Transverse colon (tissue), 3 donors: ENCODE data around the gene INCA1.

ENCODE experiments used
- EP300 ChIP-seq: sonication (generic); formaldehyde crosslinking; IDR thresholded peaks from one replicate; pipeline ENCODE4 v1.6.1; 2017; ENCODE audit warnings: antibody characterized with exemption, low read depth
- POLR2A ChIP-seq: fragments of 450-650 bp; IDR thresholded peaks from one replicate; pipeline ENCODE4 v1.6.1; 2016; ENCODE audit warnings: antibody characterized with exemption, mild to moderate bottlenecking, moderate library complexity
- TF ChIP-seq, protein P1 (sequence below), 5 experiments: fragments of 200-600 bp in 3 of 5; fragments of 450-650 bp in 2 of 5; sonication (generic) in 3 of 5; IDR thresholded peaks; 1 replicate in 2 of 5; 2 replicates in 3 of 5; pipeline ENCODE4 v1.5.1; 2016 to 2017; ENCODE audit warnings: antibody characterized with exemption in 5 of 5, inconsistent platforms in 3 of 5, mild to moderate bottlenecking in 2 of 5, moderate library complexity in 1 of 5

DNA sequence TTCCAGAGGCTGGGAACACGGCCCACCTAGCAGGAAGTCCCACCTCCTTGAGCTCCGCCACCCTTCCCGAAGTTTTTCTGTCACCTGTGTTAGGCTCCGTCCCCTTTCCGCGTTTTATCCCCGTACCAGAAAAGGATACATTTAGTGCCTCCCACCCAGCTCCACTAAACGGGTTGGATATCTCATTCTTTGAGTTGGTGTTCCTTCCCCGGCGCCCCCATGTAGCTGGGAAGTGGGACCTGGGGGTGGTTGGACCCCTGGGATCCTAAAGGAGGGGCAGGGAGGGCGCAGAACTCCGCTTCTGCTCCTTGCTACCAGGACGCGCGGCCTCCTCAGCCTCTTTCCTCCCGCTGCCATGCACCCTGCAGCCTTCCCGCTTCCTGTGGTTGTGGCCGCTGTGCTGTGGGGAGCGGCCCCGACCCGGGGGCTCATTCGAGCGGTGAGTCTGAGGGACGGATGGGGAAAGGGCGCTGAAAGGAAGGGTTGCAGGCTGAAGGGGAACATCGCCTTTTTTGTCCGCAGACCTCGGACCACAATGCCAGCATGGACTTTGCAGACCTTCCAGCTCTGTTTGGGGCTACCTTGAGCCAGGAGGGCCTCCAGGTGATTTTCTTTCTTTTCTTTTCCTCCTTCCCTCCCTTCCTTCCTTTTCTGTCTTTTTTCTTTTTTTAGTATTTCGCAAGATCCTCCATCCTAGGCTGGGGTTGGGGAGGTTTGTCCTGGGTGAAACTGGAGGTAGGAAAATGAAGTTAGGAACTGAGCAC lies 56.6 kb downstream of the INCA1 start:
- TF ChIP-seq, protein P1, sequence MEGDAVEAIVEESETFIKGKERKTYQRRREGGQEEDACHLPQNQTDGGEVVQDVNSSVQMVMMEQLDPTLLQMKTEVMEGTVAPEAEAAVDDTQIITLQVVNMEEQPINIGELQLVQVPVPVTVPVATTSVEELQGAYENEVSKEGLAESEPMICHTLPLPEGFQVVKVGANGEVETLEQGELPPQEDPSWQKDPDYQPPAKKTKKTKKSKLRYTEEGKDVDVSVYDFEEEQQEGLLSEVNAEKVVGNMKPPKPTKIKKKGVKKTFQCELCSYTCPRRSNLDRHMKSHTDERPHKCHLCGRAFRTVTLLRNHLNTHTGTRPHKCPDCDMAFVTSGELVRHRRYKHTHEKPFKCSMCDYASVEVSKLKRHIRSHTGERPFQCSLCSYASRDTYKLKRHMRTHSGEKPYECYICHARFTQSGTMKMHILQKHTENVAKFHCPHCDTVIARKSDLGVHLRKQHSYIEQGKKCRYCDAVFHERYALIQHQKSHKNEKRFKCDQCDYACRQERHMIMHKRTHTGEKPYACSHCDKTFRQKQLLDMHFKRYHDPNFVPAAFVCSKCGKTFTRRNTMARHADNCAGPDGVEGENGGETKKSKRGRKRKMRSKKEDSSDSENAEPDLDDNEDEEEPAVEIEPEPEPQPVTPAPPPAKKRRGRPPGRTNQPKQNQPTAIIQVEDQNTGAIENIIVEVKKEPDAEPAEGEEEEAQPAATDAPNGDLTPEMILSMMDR (IDR thresholded peaks at IDR 0.05): no peak
- no peak for TF ChIP-seq POLR2A
- TF ChIP-seq EP300: no peak
